ENCODE measurements around the gene PIP4K2A.

The PIP4K2A gene

DNA sequence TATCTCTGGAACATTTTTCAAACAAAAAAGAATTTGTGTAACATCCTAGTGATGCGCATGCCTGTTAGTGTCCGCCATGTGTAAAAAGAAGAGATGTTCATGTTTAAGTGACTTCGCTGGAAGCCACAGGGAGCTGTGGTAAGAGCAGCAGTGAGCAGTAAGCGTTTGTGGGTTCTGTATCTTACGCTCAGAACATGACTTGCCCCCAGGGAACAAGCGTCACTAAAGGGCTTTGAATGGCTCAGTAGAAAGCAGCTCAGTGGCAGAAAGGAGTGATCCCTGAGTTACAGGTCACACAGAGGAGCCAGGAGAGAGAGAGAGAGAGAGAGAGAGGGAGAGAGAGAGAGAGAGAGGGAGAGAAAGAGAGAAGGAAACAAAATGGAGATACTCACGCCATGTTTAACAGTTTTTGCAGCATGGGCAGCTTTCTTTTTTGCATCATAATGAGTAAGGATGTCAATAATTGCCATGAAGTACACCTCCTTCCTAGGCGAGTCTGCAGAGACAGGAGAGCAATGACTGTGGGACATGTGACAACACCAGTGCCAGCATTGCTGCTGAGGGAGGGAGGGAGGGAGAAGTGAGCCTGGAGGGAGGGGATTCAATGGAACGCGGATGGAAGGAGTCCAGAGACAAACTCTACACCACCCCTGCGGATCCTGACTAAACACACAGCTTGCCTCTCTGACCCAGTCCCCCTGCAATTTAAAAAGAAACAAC, 174.6 kb downstream of the PIP4K2A start:
- no peak overlapping the region for H2BK120ac ChIP-seq (ENCODE audit: low read depth, low read length)
- H3K79me1 ChIP-seq (ENCODE audit: low read length): no peaks in the 10 kb centered on the region
- no peak overlapping the region for H3K4me3 ChIP-seq (ENCODE audit: low read length)
- no peak overlapping the region for H4K8ac ChIP-seq (ENCODE audit: low read depth, low read length)
- H3K79me2 ChIP-seq (ENCODE audit: control insufficient read depth, insufficient read depth, low read length): no peaks in the 10 kb centered on the region
- no peak overlapping the region for H3K18ac ChIP-seq (ENCODE audit: low read length)
- no peaks in the 10 kb centered on the region for H3K27me3 ChIP-seq (ENCODE audit: insufficient read depth, low read length, poor library complexity)
- H3K36me3 ChIP-seq (ENCODE audit: control insufficient read depth, insufficient read depth, low read length): no peaks in the 10 kb centered on the region
- H3K9ac ChIP-seq (ENCODE audit: low read length): no peak overlapping the region
- no peak overlapping the region for H2AK5ac ChIP-seq (ENCODE audit: low read length)
- H3K4me1 ChIP-seq (ENCODE audit: control insufficient read depth, low read depth, low read length): no peaks in the 10 kb centered on the region
- H3K27ac ChIP-seq (ENCODE audit: low read depth, low read length): no peak overlapping the region
- H3K23ac ChIP-seq (ENCODE audit: low read length): no peak overlapping the region
- H3K56ac ChIP-seq (ENCODE audit: low read length): no peak overlapping the region
- no peak overlapping the region for H2BK5ac ChIP-seq (ENCODE audit: low read length)
- DNase-seq: no peak
- H2BK15ac ChIP-seq (replicated peaks; ENCODE audit: low read depth): no peak overlapping the region
- no CpG with 5 or more reads among the region's 11 CpGs for WGBS (ENCODE audit: extremely low coverage, insufficient coverage, low lambda C conversion rate)
- no peak overlapping the region for H3K4ac ChIP-seq (ENCODE audit: low read depth, low read length)
- no peak overlapping the region for H4K5ac ChIP-seq (ENCODE audit: low read length)
- no peak overlapping the region for H3K4me2 ChIP-seq (ENCODE audit: low read length)

DNA sequence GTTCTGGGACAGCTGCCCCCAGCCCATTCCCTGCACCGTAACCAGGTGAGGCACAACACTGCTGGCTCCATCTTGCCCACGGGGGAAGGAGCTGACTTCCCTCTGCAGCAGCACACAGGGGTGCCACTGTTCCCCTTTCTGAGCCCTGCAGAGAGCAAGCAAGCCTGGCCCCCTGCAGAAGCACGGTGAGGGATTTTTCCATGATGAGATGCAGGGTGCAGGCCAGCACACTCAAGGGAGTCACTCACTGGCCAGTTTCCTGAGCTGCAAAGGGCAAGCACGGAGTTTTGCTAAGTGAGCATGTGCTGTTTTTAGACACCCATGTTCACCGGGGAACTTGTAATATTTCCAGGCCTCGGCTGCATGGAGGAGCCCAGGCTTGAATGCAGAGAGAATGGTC, 176.6 kb downstream of the PIP4K2A start:
- Histone ChIP-seq H3K27me3 (ENCODE audit: insufficient read depth, low read length, poor library complexity) (no peaks in the 10 kb centered on the region), H3K4me2 (ENCODE audit: low read length) (no peak overlapping the region), H3K79me1 (ENCODE audit: low read length) (no peaks in the 10 kb centered on the region), H3K56ac (ENCODE audit: low read length) (no peak overlapping the region), H3K27ac (ENCODE audit: low read depth, low read length) (no peak overlapping the region), H3K4ac (ENCODE audit: low read depth, low read length) (no peak overlapping the region), H4K8ac (ENCODE audit: low read depth, low read length) (no peak overlapping the region), H2BK5ac (ENCODE audit: low read length) (no peak overlapping the region), H3K4me3 (ENCODE audit: low read length) (no peak overlapping the region), H3K9ac (ENCODE audit: low read length) (no peak overlapping the region), H2BK15ac (replicated peaks; ENCODE audit: low read depth) (no peak overlapping the region), H2BK120ac (ENCODE audit: low read depth, low read length) (no peak overlapping the region), H4K5ac (ENCODE audit: low read length) (no peak overlapping the region), H3K36me3 (ENCODE audit: control insufficient read depth, insufficient read depth, low read length) (no peaks in the 10 kb centered on the region), H3K18ac (ENCODE audit: low read length) (no peak overlapping the region), H3K4me1 (ENCODE audit: control insufficient read depth, low read depth, low read length) (no peaks in the 10 kb centered on the region), H3K23ac (ENCODE audit: low read length) (no peak overlapping the region), H2AK5ac (ENCODE audit: low read length) (no peak overlapping the region), H3K79me2 (ENCODE audit: control insufficient read depth, insufficient read depth, low read length) (no peaks in the 10 kb centered on the region)
- DNase-seq: no peak
- no CpG with 5 or more reads among the region's 6 CpGs for WGBS (ENCODE audit: extremely low coverage, insufficient coverage, low lambda C conversion rate)

DNA sequence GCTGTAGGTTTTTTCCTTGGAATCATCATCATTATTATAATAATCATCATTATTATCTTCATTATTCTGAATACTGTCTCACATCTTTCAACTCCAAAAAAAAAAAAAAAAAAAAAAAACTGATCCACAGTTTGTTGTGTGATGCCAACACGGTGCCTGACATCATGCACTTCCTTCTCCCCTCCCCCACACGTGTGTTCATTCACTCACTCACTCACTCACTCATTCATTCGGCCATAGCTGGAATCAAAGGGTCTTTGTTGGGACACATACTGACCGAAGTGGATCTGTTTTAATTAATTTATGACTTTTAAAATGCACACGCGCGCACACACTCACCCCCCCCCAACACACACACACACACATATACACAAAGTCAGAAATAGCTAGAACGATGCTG, 177.8 kb downstream of the PIP4K2A start:
- Histone ChIP-seq H3K23ac (ENCODE audit: low read length) (no peak overlapping the region), H2AK5ac (ENCODE audit: low read length) (no peak overlapping the region), H2BK15ac (replicated peaks; ENCODE audit: low read depth) (no peak overlapping the region), H3K56ac (ENCODE audit: low read length) (no peak overlapping the region), H3K79me1 (ENCODE audit: low read length) (no peaks in the 10 kb centered on the region), H3K79me2 (ENCODE audit: control insufficient read depth, insufficient read depth, low read length) (no peaks in the 10 kb centered on the region), H3K18ac (ENCODE audit: low read length) (no peak overlapping the region), H2BK5ac (ENCODE audit: low read length) (no peak overlapping the region), H4K5ac (ENCODE audit: low read length) (no peak overlapping the region), H3K27ac (ENCODE audit: low read depth, low read length) (no peak overlapping the region), H3K36me3 (ENCODE audit: control insufficient read depth, insufficient read depth, low read length) (no peaks in the 10 kb centered on the region), H3K9ac (ENCODE audit: low read length) (no peak overlapping the region), H3K27me3 (ENCODE audit: insufficient read depth, low read length, poor library complexity) (no peaks in the 10 kb centered on the region), H3K4me3 (ENCODE audit: low read length) (no peak overlapping the region), H3K4me1 (ENCODE audit: control insufficient read depth, low read depth, low read length) (no peaks in the 10 kb centered on the region), H2BK120ac (ENCODE audit: low read depth, low read length) (no peak overlapping the region), H4K8ac (ENCODE audit: low read depth, low read length) (no peak overlapping the region), H3K4ac (ENCODE audit: low read depth, low read length) (no peak overlapping the region), H3K4me2 (ENCODE audit: low read length) (no peak overlapping the region)
- no CpG with 5 or more reads among the region's 8 CpGs for WGBS (ENCODE audit: extremely low coverage, insufficient coverage, low lambda C conversion rate)
- DNase-seq: no peak

DNA sequence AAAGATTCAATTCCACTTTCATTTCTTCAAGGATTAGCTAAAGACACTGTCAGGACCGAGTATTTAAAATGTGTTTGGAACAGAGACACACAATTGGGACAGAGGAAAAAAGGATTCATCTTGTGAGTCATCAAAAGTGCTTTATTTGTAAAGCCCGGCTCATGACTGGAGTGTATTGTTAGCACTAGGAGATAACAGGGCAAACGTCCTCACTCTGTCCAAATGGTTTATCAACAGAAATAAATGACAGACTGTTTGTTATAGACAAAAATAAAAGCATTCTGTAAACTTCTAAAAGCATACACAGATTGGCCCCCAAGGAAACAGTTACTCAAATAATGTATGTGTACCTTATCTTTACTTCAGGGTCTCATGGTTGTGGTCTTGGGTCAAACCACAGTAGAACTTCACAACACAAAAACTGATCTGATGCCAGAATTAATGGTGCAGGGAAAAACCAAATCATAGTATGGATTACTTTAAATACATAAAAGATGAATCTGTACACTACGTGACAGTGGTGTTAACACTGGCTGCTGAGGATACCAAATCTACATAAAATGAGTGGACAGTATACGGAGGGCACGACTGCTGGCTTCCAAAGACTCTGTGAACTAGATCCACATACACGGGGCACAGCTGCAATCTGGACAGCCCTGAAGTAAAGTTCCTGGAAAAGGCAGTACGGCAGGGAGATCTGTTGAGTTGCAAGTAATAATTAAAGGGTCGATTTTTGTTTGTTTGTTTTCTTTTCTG, 179.4 kb downstream of the PIP4K2A start:
- Histone ChIP-seq H3K4me3 (ENCODE audit: low read length) (no peak overlapping the region), H3K18ac (ENCODE audit: low read length) (no peak overlapping the region), H2AK5ac (ENCODE audit: low read length) (no peak overlapping the region), H3K79me1 (ENCODE audit: low read length) (no peaks in the 10 kb centered on the region), H2BK15ac (replicated peaks; ENCODE audit: low read depth) (no peak overlapping the region), H3K36me3 (ENCODE audit: control insufficient read depth, insufficient read depth, low read length) (no peaks in the 10 kb centered on the region), H2BK120ac (ENCODE audit: low read depth, low read length) (no peak overlapping the region), H3K4me1 (ENCODE audit: control insufficient read depth, low read depth, low read length) (no peaks in the 10 kb centered on the region), H4K5ac (ENCODE audit: low read length) (no peak overlapping the region), H3K23ac (ENCODE audit: low read length) (no peak overlapping the region), H3K27me3 (ENCODE audit: insufficient read depth, low read length, poor library complexity) (no peaks in the 10 kb centered on the region), H3K56ac (ENCODE audit: low read length) (no peak overlapping the region), H3K9ac (ENCODE audit: low read length) (no peak overlapping the region), H3K27ac (ENCODE audit: low read depth, low read length) (no peak overlapping the region), H3K4me2 (ENCODE audit: low read length) (no peak overlapping the region), H2BK5ac (ENCODE audit: low read length) (no peak overlapping the region), H3K79me2 (ENCODE audit: control insufficient read depth, insufficient read depth, low read length) (no peaks in the 10 kb centered on the region), H4K8ac (ENCODE audit: low read depth, low read length) (no peak overlapping the region), H3K4ac (ENCODE audit: low read depth, low read length) (no peak overlapping the region)
- DNase-seq: no peak
- no CpG with 5 or more reads among the region's 9 CpGs for WGBS (ENCODE audit: extremely low coverage, insufficient coverage, low lambda C conversion rate)

DNA sequence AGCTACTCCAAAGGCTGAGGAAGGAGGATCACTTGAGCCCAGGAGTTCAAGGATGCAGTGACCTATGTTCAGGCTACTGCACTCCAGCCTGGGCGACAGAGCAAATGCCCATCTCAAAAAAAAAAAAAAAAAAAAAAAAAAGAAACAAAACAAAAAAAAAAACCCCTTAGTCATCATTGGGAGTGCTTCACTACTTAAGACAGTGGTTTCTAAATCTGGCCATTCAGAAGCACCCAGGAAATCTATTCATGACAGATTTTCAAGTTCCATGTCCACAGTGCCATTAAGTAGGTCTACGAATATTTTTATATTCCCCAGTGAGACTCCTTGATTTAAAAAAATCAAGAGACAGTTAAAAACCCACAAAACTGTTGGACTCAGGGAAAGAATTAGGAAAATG, 182.9 kb downstream of the PIP4K2A start:
- Histone ChIP-seq H3K56ac (ENCODE audit: low read length) (no peak overlapping the region), H3K4me1 (ENCODE audit: control insufficient read depth, low read depth, low read length) (no peaks in the 10 kb centered on the region), H4K5ac (ENCODE audit: low read length) (no peak overlapping the region), H4K8ac (ENCODE audit: low read depth, low read length) (no peak overlapping the region), H3K4me3 (ENCODE audit: low read length) (no peak overlapping the region), H3K4ac (ENCODE audit: low read depth, low read length) (no peak overlapping the region), H3K4me2 (ENCODE audit: low read length) (no peak overlapping the region), H3K23ac (ENCODE audit: low read length) (no peak overlapping the region), H2AK5ac (ENCODE audit: low read length) (no peak overlapping the region), H2BK15ac (replicated peaks; ENCODE audit: low read depth) (no peak overlapping the region), H3K79me2 (ENCODE audit: control insufficient read depth, insufficient read depth, low read length) (no peaks in the 10 kb centered on the region), H3K18ac (ENCODE audit: low read length) (no peak overlapping the region), H2BK120ac (ENCODE audit: low read depth, low read length) (no peak overlapping the region), H3K36me3 (ENCODE audit: control insufficient read depth, insufficient read depth, low read length) (no peaks in the 10 kb centered on the region), H2BK5ac (ENCODE audit: low read length) (no peak overlapping the region), H3K9ac (ENCODE audit: low read length) (no peak overlapping the region), H3K27ac (ENCODE audit: low read depth, low read length) (no peak overlapping the region), H3K79me1 (ENCODE audit: low read length) (no peaks in the 10 kb centered on the region), H3K27me3 (ENCODE audit: insufficient read depth, low read length, poor library complexity) (no peaks in the 10 kb centered on the region)
- DNase-seq: no peak
- no CpG with 5 or more reads among the region's 2 CpGs for WGBS (ENCODE audit: extremely low coverage, insufficient coverage, low lambda C conversion rate)
